GOT3 (cell line): ENCODE data around the gene TTYH2.

Source experiments
- DNase-seq: peaks from one replicate; lab custom pipeline; 2025; ENCODE audit warnings: mixed read lengths; lab: John Stamatoyannopoulos, UW

The TTYH2 gene

GRCh38 chr17:74216505-74216904 lies 3.1 kb downstream of the TTYH2 start:
- no peak for DNase-seq

DNA sequence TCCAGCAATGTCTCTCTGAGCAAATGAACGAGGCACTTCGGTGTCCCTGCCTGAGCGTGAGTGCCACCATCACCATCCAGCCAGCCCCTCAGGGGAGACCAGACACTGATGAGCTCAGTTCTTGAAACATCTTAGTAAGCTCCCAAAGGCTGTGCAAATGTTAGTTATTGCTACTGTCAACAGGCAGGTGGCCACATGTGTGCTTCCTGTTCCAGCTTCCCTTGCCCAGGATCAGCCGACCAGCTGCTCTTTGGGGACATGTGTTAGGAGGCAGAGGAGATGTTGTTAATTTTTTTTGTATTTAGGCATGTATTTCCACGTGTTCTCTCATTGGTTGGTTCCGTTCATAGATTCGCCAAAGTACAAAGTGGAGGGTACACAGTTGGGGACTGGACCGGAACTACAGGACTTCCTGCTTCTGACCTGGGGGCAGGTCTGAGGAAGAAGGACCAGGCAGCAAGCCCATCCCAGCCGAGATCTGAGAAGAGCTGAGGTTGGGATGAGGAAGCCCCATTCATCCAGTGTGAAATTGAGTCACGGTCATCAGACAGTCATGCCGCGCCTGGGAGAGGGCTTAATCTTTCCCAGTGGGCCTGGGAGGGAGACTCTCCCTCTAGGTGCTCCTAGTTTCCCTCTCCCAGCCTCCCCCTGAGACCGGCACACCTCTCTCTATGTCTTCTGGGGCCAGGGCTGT lies 3.8 kb downstream of the TTYH2 start:
- DNase-seq, result no peak

GRCh38 chr17:74217888-74218287 lies 4.5 kb downstream of the TTYH2 start:
- no peak for DNase-seq

DNA sequence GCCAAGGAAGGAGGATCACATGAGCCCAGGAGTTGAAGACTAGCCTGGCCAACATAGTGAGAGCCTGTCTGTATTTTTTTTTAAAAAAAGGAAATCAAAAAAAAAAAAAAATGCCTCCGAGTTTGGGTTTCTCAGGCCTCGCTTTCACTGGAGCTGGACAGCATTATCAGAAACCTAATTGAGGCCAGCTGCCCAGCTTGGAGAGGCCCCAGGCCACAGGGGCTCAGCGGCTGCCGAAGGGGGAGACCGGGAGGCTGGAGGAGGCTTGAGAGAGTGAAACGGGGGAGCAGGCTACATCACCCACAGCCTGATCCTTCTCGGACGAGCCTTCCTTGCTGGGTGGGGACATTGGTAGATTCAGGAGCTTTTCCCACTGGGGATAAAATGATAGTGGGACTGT lies 5.1 kb downstream of the TTYH2 start:
- DNase-seq, result no peak

DNA sequence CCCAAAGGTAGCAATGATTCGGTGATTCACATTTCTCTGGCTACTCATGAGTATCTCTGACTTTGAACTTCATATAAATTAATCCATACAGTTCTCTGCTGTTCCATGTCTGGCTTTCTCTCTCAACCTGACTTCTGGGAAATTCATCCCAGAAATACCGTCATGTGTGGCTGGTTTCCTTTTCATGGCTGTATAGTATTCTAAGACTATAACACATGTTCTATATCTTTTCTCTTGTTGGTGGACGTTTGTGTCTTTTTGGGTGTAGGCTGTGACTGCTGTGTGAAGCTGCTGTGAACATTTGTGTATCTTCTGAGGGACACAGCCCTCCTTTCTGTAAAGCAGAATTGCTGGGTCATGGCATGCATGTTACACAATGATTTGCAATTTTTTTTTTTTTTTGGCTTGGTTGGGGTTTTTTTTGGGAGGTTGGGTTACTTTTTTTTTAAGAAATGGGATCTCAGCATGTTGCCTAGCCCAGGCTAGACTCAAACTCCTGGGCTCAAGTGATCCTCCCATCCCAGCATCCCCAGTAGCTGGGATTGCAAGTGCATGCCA lies 6.3 kb downstream of the TTYH2 start:
- no peak for DNase-seq

- DNase-seq, result no peak
Observed at GRCh38 chr17:74220219-74220618, 6.8 kb downstream of the TTYH2 start.

- no peak for DNase-seq
Observed at GRCh38 chr17:74220946-74221818, 7.8 kb downstream of the TTYH2 start.

DNA sequence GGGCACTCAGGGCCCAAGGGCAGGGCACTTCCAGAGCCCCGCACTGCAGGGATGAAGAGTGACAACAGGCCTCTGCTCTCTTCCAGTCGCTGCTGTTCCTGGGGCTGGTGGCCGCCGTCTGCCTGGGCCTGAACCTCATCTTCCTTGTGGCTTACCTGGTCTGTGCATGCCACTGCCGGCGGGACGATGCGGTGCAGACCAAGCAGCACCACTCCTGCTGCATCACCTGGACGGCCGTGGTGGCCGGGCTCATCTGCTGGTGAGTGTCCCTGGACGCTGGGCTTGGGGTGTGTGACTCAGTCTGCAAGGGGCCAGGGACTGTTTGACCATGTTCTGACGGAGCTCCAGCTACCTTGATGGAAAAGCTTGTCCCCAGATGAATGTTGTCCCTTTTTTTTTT lies 9.0 kb downstream of the TTYH2 start:
- DNase-seq, result no peak

- no peak for DNase-seq
Observed at GRCh38 chr17:74223901-74224300, 10.5 kb downstream of the TTYH2 start.

- no peak for DNase-seq
Observed at GRCh38 chr17:74224959-74225725, 11.8 kb downstream of the TTYH2 start.

GRCh38 chr17:74226252-74226651 lies 12.9 kb downstream of the TTYH2 start:
- DNase-seq, result no peak

DNA sequence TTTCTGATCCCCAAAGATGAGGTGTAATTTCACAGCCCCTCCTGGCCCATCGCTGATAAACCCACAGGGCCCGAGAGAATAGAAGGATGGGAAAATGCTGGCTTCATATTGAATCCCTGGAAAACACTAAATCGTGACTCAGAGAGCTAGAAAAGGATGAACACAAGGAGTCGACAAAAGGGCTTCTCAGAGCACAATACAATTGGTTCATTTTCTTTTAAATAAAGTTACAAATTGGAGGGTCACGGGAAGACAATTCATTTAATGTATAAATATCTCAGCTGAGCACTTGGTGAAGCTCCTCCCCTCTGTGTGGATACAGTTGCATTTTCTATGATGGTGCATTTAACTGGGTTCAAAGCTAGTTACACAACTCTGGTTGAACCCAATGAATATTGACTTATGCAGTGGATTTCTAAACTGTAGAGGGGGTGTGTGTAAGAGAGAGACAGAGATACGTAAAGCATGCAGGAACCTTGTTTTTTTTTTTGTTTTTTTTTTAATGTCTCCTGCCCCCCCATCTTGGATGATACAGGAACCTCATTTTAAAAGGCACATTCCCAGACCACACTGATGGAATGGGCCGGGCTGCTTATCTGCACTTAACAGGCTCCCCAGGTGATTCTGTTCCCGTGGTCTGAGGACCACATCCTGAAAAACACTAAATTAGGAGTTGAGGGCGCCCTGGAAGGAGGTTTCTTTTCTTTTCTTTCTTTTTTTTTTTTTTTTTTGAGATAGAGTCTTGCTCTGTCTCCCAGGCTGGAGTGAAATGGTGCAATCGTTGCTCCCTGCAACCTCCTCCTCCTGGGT lies 14.1 kb downstream of the TTYH2 start:
- DNase-seq, result no peak

DNA sequence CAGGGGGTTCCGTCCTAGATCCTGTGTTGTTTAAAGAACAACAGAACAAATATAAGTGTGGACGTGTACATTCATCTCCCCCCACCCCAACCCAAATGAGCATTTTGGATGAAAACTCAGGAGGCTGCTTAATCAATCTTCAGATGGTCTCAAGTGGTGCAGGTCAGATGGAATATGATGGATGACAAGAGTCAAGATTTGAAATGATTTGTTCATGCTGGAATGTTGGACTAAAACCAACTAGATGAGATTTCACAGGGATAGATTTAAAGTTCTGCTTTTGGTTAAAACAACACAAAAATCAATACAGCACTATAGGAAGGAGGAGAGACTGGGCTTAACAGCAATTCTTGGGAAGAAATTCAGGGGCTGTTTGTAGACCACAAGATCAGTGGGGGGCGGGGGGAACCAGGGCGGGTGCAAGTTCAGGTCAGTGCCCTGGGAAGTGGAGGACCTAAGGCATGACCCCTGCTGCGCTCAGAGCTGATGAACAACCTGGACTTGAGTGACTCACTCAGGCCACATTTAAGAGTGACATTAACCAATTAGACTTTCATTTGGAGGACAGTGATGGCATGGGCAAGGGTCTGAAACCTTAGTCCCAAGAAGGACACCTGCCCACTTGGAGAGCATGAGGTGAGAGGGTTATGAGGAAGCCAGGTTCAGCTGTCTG lies 15.1 kb downstream of the TTYH2 start:
- no peak for DNase-seq

DNA sequence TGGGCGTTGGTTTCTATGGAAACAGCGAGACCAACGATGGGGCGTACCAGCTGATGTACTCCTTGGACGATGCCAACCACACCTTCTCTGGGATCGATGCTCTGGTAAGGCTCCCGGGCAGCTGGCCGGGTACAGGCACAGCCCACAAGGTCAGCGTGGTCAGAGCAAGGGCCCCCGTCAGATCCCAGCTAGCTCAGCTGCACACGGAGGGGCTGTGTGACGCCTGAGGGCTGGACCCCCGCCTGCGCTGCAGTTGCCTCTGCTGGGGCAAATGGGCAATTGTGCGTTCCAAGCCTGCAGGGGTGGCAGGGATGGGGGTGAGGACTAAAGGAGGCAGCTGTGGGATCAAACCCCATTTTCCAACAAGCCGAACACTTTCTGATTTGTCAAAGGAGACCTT lies 17.5 kb downstream of the TTYH2 start:
- DNase-seq, result no peak

DNA sequence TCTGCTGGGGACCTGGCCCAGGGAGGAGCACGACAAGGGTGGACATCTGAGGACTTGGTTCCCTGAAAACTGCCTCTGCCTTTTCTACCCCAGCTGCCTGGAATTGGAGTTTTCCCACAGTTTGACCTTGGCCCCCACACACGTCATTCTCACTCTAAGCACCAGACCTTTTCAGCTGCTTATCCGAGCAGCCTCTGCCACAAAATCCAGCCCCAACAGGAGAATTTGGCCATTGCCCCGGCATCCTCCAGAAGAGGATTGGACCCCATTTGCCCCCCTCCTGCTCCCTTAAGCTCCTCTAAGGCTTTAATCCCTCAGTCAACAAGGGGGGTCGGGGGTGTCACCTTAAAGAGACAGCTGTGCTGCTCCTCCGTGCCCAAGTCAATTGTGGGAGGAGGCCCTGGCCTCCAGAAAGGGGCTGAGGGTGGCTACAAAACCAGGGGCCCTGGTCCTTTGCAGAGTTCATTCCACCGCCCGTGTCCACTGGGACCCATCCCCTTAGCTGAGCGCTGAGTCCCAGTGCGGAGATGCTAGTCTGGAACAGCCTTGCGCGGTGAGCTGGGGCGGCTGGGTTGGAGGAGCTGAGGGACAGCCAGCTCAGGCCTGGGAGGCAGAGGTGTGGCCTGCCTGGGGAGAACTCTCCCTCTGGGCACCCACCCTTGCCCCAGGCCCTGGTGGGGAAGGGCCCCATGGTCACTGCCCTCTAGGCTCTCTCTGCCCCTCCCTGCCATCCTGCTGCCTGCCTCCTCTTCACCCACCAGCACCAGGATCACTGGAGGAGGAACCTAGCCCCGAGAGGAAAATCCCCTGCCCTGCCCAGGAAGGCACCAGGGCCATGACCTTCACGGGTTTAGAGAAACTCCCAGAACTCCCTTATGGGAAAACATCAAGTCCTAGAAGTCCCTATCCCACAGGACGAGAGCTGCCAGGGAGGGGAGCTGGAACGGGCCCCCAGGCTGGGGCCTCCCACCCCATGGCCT lies 18.8 kb downstream of the TTYH2 start:
- no peak for DNase-seq

- no peak for DNase-seq
Observed at GRCh38 chr17:74233937-74234336, 20.6 kb downstream of the TTYH2 start.

DNA sequence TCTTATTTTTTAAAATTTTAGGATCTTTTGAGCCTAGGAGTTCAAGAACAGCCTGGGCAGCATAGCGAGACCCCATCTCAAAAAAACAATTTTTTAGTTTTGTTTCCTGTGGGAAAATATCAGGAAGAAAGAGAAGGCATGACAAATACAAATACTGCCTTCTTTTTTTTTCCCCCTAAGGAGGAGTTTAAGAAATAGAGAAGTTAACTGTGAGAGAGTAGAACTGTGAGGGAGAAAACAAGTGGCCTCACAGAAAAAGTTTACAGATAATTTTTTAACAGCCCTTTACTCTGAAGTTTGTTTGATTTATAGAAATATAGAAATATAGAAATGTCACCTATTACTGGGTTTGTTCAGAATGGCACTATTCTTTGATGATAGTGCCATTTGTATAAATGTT lies 21.1 kb downstream of the TTYH2 start:
- DNase-seq, result no peak

- DNase-seq, result no peak
Observed at GRCh38 chr17:74235040-74235581, 21.7 kb downstream of the TTYH2 start.

GRCh38 chr17:74235911-74236371 lies 22.6 kb downstream of the TTYH2 start:
- DNase-seq, result no peak
